ENCODE data around the gene CFAP44.
A peak's percentile ranks its signal among the peaks of the same experiment; 100 is the strongest.
"Not testable (repeated sequence)": the region's sequence is repeated elsewhere in the genome, so short reads cannot be mapped to it uniquely, and the experiment has no call there.

The CFAP44 gene

GRCh38 chr3:113441051-113441770, at the start of gene CFAP44:
Gene CFAP44, minus strand, starts transcription at chr3:113441493. Its CDS starts 7,829 bp downstream, at chr3:113433664.
- DNase-seq (ENCODE audit: low spot score): peak; percentile 43

GRCh38 chr3:113485161-113485609, 43.9 kb upstream of the CFAP44 start:
- DNase-seq (ENCODE audit: low spot score): peak; percentile 11

- no peak for DNase-seq (ENCODE audit: low spot score)
Measured at GRCh38 chr3:113468539-113468938, 27.2 kb upstream of the CFAP44 start.

- no peak for DNase-seq (ENCODE audit: low spot score)
Measured at GRCh38 chr3:113461488-113461887, 20.2 kb upstream of the CFAP44 start.

- DNase-seq (ENCODE audit: low spot score): not testable (repeated sequence)
Measured at GRCh38 chr3:113458554-113458953, 17.3 kb upstream of the CFAP44 start.

- no peak for DNase-seq (ENCODE audit: low spot score)
Measured at GRCh38 chr3:113455446-113455845, 14.2 kb upstream of the CFAP44 start.

GRCh38 chr3:113454630-113455029, 13.3 kb upstream of the CFAP44 start:
- no peak for DNase-seq (ENCODE audit: low spot score)

- DNase-seq (ENCODE audit: low spot score): no peak
Measured at GRCh38 chr3:113454057-113454456, 12.8 kb upstream of the CFAP44 start.

GRCh38 chr3:113450911-113451310, 9.6 kb upstream of the CFAP44 start:
- no peak for DNase-seq (ENCODE audit: low spot score)

GRCh38 chr3:113439606-113440005, 1.7 kb downstream of the CFAP44 start:
- no peak for DNase-seq (ENCODE audit: low spot score)

GRCh38 chr3:113438224-113438623, 3.1 kb downstream of the CFAP44 start:
- DNase-seq (ENCODE audit: low spot score): no peak

GRCh38 chr3:113437411-113437810, 3.9 kb downstream of the CFAP44 start:
- no peak for DNase-seq (ENCODE audit: low spot score)

GRCh38 chr3:113436809-113437208, 4.5 kb downstream of the CFAP44 start:
- DNase-seq (ENCODE audit: low spot score): no peak

- DNase-seq (ENCODE audit: low spot score): no peak
Measured at GRCh38 chr3:113431811-113432210, 9.5 kb downstream of the CFAP44 start.

- DNase-seq (ENCODE audit: low spot score): no peak
Measured at GRCh38 chr3:113428581-113428980, 12.7 kb downstream of the CFAP44 start.

- DNase-seq (ENCODE audit: low spot score): no peak
Measured at GRCh38 chr3:113423699-113424098, 17.6 kb downstream of the CFAP44 start.

- DNase-seq (ENCODE audit: low spot score): no peak
Measured at GRCh38 chr3:113421082-113421481, 20.2 kb downstream of the CFAP44 start.

- DNase-seq (ENCODE audit: low spot score): no peak
Measured at GRCh38 chr3:113409676-113410075, 31.6 kb downstream of the CFAP44 start.

- DNase-seq (ENCODE audit: low spot score): no peak
Measured at GRCh38 chr3:113405180-113405579, 36.1 kb downstream of the CFAP44 start.

GRCh38 chr3:113404637-113405036, 36.7 kb downstream of the CFAP44 start:
- no peak for DNase-seq (ENCODE audit: low spot score)

All from CD4-positive, alpha-beta T cell treated with Interleukin-6 at 100 ng/mL for 8 hours (primary cell).